ENCODE results near the gene AAR2.
A peak's percentile ranks its signal among the peaks of the same experiment; 100 is the strongest.

Gene AAR2

DNA sequence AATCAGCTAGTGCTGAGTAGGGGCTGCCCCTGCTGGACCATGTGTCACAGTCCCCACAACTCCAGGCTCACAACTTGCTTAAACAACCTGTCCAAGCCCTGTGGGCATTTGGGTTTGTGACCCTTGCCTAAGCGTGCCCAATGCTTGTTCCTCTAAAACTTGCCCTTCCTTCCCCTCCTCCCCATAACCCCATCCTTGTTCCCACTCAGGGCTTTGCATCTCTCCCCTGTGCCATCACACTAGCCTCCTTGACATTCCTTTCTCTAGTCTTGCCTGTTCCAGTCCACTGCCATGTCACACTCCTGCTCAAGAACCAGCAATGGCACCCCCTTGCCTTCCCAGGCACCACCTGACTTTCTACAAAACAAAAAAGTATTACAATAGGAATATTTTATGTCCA lies 67.6 kb downstream of the AAR2 start:
- DNase-seq = peak in 2 of 42 donors; percentile 5 to 22
- intact Hi-C loops (cut with DNase I) = no loop called here

DNA sequence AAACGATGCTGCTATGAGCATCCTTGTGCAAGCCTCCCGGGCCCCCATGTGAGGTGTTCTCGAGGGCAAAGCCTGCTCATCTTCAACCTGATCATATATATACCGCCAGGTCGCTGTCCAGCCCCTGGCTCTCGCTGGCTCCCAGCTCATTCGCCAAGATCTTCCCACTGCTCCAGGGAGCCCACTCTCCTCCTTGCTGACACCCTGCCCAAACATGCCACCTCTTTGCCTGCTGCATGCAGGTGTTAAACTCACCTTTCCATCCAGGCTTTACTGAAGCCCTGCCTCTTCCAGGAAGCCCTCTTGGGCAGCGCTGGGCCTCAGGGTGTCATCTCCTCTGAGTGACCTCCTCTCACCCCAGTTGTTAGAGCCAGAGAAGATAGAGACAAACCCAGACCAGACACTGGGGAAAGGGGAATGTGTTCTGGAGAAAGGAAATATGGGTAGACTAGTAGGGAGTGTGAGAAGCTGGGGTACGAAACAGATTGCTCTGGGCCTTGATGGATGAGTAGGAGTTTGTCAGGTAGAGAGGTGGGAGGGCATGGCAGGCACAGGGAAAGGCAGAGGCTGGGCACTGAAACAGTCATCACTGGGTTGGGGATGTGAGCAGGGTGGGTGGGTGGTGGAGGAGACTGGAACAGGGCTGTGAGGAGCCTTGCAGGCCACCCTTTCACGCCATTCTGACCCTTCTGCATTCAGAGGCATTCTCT lies 68.7 kb downstream of the AAR2 start:
- intact Hi-C loops (cut with DNase I) = no loop called here
- DNase-seq = peak in 14 of 42 donors; percentile 13 to 76 (median 52)

DNA sequence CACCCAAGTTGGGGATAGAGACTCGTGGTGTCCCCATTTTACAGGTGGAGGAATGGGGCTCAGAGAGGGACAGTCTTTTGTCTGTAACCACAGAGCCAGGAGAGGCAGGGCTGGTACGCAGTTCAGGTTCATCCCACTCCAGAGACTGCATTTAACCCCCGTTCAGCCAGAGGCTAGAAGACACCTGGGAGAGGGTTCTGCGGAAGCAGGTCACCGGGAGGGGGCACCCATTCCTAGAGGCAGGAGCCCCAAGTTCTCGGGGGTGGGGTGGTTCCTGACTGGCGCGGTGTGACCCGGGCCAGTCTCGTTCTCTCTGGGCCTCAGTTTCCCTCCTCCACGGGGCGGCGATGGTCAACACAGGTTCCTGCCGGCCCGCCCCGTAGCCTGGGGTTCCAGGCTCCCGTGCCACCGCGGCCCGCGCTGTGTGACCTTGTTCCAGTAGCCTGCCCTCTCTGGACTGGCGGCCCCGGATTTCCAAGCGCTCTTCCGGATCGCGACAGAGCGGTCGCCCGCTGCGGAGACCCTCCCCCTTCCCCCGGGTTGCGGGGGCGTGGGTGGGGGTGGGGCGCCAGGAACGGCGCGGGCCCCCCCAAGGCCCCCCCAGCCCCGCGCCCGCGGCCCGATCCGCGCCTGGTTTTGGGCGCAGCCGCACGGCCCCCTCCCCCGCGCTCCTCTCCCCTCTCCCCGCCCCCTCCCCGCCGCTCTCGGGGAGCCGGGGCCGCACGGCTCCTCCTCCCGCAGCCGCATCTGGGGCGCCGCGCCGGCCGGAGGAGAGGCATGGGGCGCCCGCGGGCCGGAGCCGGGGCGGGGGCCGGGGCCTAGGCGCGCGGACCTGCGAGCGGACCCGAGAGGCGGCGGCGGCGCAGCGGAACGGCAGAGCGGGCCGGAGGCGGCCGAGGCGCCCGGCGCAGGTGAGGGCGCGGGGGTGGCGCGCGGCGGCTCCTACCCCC lies 69.6 kb downstream of the AAR2 start, which contains the start of gene DLGAP4:
DLGAP4 (plus strand) TSS at position 738 of the 950 bp plus-strand sequence. CDS start 125,379 bp downstream, outside the sequence.
- intact Hi-C loops (cut with DNase I) = no loop called here
- DNase-seq = peak in 40 of 42 donors; percentile 20 to 85 (median 60)

Measured in head of caudate nucleus (tissue), 42 donors.